HL-60 (cell line): ENCODE data around the gene MAPK6.
A peak's percentile ranks its signal among the peaks of the same experiment; 100 is the strongest.

ENCODE experiments used
- DNase-seq, 2 experiments: peaks; one replicate each; pipeline ENCODE4 v3.0.0-alpha.2; 2010 to 2020; ENCODE audit warnings: low read depth in 1 of 2, low spot score in 1 of 2
- H3K27ac ChIP-seq: fragments of 250-450 bp; sonication (Bioruptor Pico); replicated peaks from 2 replicates; pipeline ENCODE4 v1.5.1; 2020; ENCODE audit warnings: mild to moderate bottlenecking, moderate library complexity
- H3K27me3 ChIP-seq: fragments of 250-450 bp; sonication (Bioruptor Pico); 2 replicates; pipeline ENCODE4 v1.5.1; 2021; ENCODE audit warnings: mild to moderate bottlenecking, moderate library complexity; ENCODE audit not compliant: insufficient read depth, poor library complexity, severe bottlenecking
- H3K4me3 ChIP-seq: replicated peaks from 2 replicates; pipeline ENCODE4 v1.5.1; 2011; ENCODE audit warnings: mild to moderate bottlenecking, control low read depth, low read length; ENCODE audit not compliant: insufficient read depth
- GABPA ChIP-seq: IDR thresholded peaks from 2 replicates; pipeline ENCODE4 v1.6.1; 2012; ENCODE audit warnings: low read depth
- POLR2AphosphoS5 ChIP-seq: IDR thresholded peaks from 2 replicates; pipeline ENCODE4 v1.6.1; 2012; ENCODE audit warnings: low read depth
- SPI1 ChIP-seq: IDR thresholded peaks from 2 replicates; pipeline ENCODE4 v1.6.1; 2012; ENCODE audit warnings: low read depth, mild to moderate bottlenecking, borderline replicate concordance
- TF ChIP-seq, protein P1 (sequence below): IDR thresholded peaks from one replicate; pipeline ENCODE4 v1.5.1; 2011; ENCODE audit warnings: low read length, control low read depth, inconsistent platforms; ENCODE audit not compliant: insufficient read depth
- TF ChIP-seq, protein P2 (sequence below): IDR thresholded peaks from 2 replicates; pipeline ENCODE4 v1.6.1; 2012; ENCODE audit warnings: low read depth; ENCODE audit not compliant: insufficient replicate concordance

The MAPK6 gene

DNA sequence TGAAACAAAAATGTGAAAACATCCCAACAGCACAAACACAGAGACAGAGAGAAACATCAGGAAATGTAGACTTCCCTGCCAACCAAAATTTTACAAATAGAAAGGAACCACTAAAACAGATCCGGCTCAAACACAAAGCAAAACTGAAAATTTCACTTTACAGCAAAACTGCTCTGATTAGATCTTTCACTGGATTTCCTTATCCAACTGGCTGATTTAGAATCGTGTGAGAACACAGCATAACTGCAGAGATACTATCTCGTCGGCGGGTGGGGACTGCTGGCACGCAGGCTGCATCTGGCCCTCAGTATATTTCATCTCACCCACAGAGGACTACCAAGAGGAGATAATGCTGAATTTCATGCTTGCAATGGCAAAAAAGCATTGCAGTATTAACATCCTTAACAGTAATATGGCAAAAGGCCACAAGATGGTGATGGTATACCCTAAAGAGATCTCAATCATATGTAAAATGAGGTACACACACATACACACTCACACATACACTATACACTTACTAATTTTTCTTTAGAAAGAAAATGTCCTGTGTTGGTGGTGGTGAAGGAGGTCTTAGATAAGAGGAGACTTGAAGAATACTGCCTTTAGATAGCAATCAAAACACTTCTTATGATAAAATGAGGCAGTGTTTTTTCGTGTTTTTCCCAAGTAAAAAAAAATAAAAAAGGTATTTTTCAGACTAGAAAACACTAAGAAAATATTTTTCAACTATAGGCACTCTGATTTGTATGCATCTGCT, 36.8 kb upstream of the MAPK6 start:
- H3K27me3 ChIP-seq, result no peaks in the 10 kb centered on the region
- TF ChIP-seq GABPA, result no peak
- TF ChIP-seq, protein P1, sequence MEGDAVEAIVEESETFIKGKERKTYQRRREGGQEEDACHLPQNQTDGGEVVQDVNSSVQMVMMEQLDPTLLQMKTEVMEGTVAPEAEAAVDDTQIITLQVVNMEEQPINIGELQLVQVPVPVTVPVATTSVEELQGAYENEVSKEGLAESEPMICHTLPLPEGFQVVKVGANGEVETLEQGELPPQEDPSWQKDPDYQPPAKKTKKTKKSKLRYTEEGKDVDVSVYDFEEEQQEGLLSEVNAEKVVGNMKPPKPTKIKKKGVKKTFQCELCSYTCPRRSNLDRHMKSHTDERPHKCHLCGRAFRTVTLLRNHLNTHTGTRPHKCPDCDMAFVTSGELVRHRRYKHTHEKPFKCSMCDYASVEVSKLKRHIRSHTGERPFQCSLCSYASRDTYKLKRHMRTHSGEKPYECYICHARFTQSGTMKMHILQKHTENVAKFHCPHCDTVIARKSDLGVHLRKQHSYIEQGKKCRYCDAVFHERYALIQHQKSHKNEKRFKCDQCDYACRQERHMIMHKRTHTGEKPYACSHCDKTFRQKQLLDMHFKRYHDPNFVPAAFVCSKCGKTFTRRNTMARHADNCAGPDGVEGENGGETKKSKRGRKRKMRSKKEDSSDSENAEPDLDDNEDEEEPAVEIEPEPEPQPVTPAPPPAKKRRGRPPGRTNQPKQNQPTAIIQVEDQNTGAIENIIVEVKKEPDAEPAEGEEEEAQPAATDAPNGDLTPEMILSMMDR, result peak; percentile 51
- TF ChIP-seq POLR2AphosphoS5, result peak; percentile 73
- TF ChIP-seq, protein P2, sequence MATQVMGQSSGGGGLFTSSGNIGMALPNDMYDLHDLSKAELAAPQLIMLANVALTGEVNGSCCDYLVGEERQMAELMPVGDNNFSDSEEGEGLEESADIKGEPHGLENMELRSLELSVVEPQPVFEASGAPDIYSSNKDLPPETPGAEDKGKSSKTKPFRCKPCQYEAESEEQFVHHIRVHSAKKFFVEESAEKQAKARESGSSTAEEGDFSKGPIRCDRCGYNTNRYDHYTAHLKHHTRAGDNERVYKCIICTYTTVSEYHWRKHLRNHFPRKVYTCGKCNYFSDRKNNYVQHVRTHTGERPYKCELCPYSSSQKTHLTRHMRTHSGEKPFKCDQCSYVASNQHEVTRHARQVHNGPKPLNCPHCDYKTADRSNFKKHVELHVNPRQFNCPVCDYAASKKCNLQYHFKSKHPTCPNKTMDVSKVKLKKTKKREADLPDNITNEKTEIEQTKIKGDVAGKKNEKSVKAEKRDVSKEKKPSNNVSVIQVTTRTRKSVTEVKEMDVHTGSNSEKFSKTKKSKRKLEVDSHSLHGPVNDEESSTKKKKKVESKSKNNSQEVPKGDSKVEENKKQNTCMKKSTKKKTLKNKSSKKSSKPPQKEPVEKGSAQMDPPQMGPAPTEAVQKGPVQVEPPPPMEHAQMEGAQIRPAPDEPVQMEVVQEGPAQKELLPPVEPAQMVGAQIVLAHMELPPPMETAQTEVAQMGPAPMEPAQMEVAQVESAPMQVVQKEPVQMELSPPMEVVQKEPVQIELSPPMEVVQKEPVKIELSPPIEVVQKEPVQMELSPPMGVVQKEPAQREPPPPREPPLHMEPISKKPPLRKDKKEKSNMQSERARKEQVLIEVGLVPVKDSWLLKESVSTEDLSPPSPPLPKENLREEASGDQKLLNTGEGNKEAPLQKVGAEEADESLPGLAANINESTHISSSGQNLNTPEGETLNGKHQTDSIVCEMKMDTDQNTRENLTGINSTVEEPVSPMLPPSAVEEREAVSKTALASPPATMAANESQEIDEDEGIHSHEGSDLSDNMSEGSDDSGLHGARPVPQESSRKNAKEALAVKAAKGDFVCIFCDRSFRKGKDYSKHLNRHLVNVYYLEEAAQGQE, result no peak
- no peak for TF ChIP-seq SPI1
- H3K4me3 ChIP-seq, result peak overlapping the region; percentile 2
- DNase-seq, result peak; percentile 55 to 81
- peak overlapping the region; percentile 72 for H3K27ac ChIP-seq

DNA sequence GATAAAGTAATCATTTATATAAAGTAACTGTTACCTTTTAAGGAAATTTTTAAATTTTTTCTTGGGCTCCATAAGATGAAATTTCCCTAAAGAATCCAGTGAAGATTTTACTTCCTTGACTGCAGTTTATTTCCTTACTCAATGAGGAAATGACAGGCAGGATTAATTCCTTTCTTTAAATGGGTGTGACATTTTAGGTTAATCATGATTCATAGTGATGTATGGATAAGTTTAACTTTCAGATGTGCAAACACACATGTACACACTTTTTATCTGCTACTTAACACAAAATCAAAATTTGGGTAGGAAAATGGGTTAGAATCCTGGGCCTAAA, 36.3 kb upstream of the MAPK6 start:
- peak overlapping the region; percentile 72; the same call in 1 of the 2 replicates for H3K27ac ChIP-seq
- TF ChIP-seq POLR2AphosphoS5 (no peak), SPI1 (no peak), GABPA (no peak)
- TF ChIP-seq, protein P2, result no peak
- TF ChIP-seq, protein P1, result no peak
- H3K27me3 ChIP-seq, result no peaks in the 10 kb centered on the region
- no peak for DNase-seq
- H3K4me3 ChIP-seq, result no peak overlapping the region

DNA sequence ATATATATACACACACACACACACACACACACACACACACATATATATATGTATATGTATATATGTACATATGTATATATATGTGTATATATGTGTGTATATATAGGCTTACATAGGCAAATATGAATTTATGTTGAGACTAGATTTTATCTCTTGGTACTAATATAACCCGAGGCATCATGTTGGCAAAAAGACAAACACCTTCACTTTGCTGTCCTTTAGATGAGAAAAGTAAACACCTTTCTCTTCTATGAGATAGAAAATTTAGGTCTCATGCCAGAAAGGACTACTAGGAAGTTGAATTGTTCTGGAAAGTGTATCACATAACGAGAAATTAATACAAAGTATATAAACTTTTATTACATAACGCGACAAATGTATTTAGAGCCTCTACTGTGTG, 27.9 kb upstream of the MAPK6 start:
- TF ChIP-seq SPI1, result no peak
- TF ChIP-seq, protein P1, result no peak
- TF ChIP-seq GABPA, result no peak
- TF ChIP-seq POLR2AphosphoS5, result no peak
- TF ChIP-seq, protein P2, result no peak
- H3K27me3 ChIP-seq, result no peaks in the 10 kb centered on the region
- no peak overlapping the region for H3K27ac ChIP-seq
- no peak overlapping the region for H3K4me3 ChIP-seq
- no peak for DNase-seq
